Liver (tissue), 3 donors: ENCODE results near the gene PFDN4.

Experiments
- GABPA ChIP-seq, 2 donors: IDR thresholded peaks in 1 of 2; conservative IDR thresholded peaks in 1 of 2; 2 replicates each; pipeline ENCODE4 v1.6.1; 2016; ENCODE audit warnings: antibody characterized with exemption in 2 of 2, mild to moderate bottlenecking in 1 of 2, moderate library complexity in 1 of 2
- JUND ChIP-seq, 2 donors: IDR thresholded peaks; 2 replicates each; pipeline ENCODE4 v1.6.1; 2016; ENCODE audit warnings: antibody characterized with exemption in 2 of 2
- NR2F2 ChIP-seq: IDR thresholded peaks from 2 replicates; pipeline ENCODE4 v1.6.1; 2016; ENCODE audit warnings: antibody characterized with exemption
- RAD21 ChIP-seq, 2 donors: IDR thresholded peaks; 2 replicates each; pipeline ENCODE4 v1.6.1; 2016; ENCODE audit warnings: antibody characterized with exemption in 2 of 2, mild to moderate bottlenecking in 2 of 2
- RXRA ChIP-seq, 2 donors: IDR thresholded peaks; 2 replicates each; pipeline ENCODE4 v1.6.1; 2017 to 2018; ENCODE audit warnings: antibody characterized with exemption in 2 of 2, mild to moderate bottlenecking in 1 of 2
- YY1 ChIP-seq: IDR thresholded peaks from 2 replicates; pipeline ENCODE4 v1.6.1; 2016; ENCODE audit warnings: antibody characterized with exemption, mild to moderate bottlenecking
- TF ChIP-seq, protein P1 (sequence below): IDR thresholded peaks from 2 replicates; pipeline ENCODE4 v1.6.1; 2016; ENCODE audit warnings: antibody characterized with exemption
- TF ChIP-seq, protein P2 (sequence below): IDR thresholded peaks from 2 replicates; pipeline ENCODE4 v1.6.1; 2016; ENCODE audit warnings: antibody characterized with exemption, mild to moderate bottlenecking
- TF ChIP-seq, protein P3 (sequence below): fragments of 150-350 bp; IDR thresholded peaks from 2 replicates; pipeline ENCODE4 v1.5.1; 2017; ENCODE audit warnings: improper control_type of control experiment, low read depth, low read length; ENCODE audit not compliant: missing input control
- donor health status: healthy.
- donor health status: healthy.

DNA sequence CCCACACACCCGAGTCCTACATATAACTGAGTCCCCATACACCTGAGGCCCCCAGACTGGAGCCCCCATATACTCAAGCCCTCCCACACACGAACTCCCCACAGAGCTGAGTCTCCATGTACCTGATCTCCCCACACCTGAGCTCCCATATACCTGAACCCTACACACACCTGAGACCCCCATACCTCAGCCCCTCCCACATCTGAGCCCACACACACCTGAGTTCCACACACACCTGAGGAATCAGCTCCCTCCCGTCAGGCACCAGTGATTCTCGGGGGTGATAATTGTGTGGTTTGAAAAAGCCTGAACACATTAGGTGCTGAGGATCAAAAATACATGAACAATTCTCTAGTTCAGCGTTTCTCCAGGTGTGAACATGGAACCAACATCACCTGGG lies 15.4 kb downstream of the PFDN4 start:
- TF ChIP-seq, protein P1, sequence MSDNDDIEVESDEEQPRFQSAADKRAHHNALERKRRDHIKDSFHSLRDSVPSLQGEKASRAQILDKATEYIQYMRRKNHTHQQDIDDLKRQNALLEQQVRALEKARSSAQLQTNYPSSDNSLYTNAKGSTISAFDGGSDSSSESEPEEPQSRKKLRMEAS = no peak
- no peak for TF ChIP-seq JUND (IDR thresholded peaks at IDR 0.05)
- TF ChIP-seq NR2F2 = no peak
- TF ChIP-seq, protein P2, sequence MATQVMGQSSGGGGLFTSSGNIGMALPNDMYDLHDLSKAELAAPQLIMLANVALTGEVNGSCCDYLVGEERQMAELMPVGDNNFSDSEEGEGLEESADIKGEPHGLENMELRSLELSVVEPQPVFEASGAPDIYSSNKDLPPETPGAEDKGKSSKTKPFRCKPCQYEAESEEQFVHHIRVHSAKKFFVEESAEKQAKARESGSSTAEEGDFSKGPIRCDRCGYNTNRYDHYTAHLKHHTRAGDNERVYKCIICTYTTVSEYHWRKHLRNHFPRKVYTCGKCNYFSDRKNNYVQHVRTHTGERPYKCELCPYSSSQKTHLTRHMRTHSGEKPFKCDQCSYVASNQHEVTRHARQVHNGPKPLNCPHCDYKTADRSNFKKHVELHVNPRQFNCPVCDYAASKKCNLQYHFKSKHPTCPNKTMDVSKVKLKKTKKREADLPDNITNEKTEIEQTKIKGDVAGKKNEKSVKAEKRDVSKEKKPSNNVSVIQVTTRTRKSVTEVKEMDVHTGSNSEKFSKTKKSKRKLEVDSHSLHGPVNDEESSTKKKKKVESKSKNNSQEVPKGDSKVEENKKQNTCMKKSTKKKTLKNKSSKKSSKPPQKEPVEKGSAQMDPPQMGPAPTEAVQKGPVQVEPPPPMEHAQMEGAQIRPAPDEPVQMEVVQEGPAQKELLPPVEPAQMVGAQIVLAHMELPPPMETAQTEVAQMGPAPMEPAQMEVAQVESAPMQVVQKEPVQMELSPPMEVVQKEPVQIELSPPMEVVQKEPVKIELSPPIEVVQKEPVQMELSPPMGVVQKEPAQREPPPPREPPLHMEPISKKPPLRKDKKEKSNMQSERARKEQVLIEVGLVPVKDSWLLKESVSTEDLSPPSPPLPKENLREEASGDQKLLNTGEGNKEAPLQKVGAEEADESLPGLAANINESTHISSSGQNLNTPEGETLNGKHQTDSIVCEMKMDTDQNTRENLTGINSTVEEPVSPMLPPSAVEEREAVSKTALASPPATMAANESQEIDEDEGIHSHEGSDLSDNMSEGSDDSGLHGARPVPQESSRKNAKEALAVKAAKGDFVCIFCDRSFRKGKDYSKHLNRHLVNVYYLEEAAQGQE = no peak
- TF ChIP-seq, protein P3, sequence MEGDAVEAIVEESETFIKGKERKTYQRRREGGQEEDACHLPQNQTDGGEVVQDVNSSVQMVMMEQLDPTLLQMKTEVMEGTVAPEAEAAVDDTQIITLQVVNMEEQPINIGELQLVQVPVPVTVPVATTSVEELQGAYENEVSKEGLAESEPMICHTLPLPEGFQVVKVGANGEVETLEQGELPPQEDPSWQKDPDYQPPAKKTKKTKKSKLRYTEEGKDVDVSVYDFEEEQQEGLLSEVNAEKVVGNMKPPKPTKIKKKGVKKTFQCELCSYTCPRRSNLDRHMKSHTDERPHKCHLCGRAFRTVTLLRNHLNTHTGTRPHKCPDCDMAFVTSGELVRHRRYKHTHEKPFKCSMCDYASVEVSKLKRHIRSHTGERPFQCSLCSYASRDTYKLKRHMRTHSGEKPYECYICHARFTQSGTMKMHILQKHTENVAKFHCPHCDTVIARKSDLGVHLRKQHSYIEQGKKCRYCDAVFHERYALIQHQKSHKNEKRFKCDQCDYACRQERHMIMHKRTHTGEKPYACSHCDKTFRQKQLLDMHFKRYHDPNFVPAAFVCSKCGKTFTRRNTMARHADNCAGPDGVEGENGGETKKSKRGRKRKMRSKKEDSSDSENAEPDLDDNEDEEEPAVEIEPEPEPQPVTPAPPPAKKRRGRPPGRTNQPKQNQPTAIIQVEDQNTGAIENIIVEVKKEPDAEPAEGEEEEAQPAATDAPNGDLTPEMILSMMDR = no peak
- no peak for TF ChIP-seq RAD21 (IDR thresholded peaks at IDR 0.05)
- no peak for TF ChIP-seq GABPA (IDR thresholded peaks at IDR 0.05 in 1 of 2, conservative IDR thresholded peaks at IDR 0.05 in 1 of 2)
- TF ChIP-seq YY1 = no peak
- TF ChIP-seq RXRA (IDR thresholded peaks at IDR 0.05) = no peak
